ENCODE data around the gene CRB3.
"Not testable (repeated sequence)": the region's sequence is repeated elsewhere in the genome, so short reads cannot be mapped to it uniquely, and the experiment has no call there.

The CRB3 gene

DNA sequence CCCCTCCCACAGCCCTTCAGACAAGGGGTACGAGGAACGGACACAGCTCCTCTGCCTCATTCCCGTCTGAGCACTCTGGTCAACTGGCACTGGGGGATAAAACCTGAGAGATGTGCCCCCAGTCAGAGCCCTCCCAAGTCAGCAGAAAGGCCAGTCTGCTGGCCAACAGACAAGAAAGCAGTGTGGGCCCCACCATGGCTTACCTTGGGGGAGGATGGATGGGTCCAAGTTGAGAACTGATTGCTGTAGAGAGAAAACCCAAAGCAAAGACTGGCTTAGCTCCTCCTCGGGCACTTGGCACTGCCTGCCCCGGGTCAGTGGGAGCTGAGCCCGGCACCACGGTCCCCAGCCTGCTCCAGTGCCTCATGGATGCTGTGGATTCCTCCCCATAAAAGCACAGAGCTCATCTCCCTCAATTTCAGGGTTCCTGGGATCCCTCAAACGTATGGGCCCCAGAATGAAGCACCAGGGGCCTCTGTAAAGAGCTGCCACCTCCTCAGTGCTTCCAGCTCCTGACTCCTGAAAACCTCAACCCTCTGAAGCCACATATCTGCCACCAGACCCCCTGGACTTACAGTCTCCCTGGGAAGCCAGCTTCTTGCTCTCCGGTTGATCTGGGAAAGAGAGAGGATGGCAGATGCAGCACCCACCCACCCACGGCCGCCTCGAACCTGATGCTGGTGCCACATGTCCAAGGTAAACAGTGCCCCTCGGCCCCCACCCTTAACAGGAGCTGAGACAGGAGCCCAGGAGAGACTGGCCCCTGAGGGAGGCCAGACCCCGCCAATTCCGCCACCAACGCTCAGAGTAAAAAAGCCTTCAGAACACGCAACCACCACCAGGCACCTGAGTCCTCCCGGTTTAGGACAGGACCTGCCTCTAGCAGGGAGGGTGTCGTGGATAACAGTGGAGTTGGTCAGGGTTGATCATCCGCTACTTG is 42.7 kb upstream of the CRB3 start:
- TF ChIP-seq, protein P1, sequence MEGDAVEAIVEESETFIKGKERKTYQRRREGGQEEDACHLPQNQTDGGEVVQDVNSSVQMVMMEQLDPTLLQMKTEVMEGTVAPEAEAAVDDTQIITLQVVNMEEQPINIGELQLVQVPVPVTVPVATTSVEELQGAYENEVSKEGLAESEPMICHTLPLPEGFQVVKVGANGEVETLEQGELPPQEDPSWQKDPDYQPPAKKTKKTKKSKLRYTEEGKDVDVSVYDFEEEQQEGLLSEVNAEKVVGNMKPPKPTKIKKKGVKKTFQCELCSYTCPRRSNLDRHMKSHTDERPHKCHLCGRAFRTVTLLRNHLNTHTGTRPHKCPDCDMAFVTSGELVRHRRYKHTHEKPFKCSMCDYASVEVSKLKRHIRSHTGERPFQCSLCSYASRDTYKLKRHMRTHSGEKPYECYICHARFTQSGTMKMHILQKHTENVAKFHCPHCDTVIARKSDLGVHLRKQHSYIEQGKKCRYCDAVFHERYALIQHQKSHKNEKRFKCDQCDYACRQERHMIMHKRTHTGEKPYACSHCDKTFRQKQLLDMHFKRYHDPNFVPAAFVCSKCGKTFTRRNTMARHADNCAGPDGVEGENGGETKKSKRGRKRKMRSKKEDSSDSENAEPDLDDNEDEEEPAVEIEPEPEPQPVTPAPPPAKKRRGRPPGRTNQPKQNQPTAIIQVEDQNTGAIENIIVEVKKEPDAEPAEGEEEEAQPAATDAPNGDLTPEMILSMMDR (IDR thresholded peaks at IDR 0.05; ENCODE audit: low read depth, low read length), result no peak
- no peak overlapping the region for H3K4me3 ChIP-seq (ENCODE audit: low read depth, low read length)

- peak overlapping the region; percentile 94 for H3K4me3 ChIP-seq (ENCODE audit: low read depth, low read length)
- TF ChIP-seq, protein P1 (IDR thresholded peaks at IDR 0.05; ENCODE audit: low read depth, low read length), result no peak
These were observed 40.4 kb upstream of the CRB3 start for GRCh38 chr19:6423499-6424194.

- peak within 1 kb of the TSS; percentile 94 for H3K4me3 ChIP-seq (ENCODE audit: low read depth, low read length)
- TF ChIP-seq, protein P1 (IDR thresholded peaks at IDR 0.05; ENCODE audit: low read depth, low read length), result no peak
These were observed 39.7 kb upstream of the CRB3 start, which contains the start of gene KHSRP for GRCh38 chr19:6424195-6424938. KHSRP (minus strand) TSS chr19:6424811; CDS start chr19:6424701, 110 bp downstream.

- TF ChIP-seq, protein P1 (IDR thresholded peaks at IDR 0.05; ENCODE audit: low read depth, low read length), result no peak
- no peak overlapping the region for H3K4me3 ChIP-seq (ENCODE audit: low read depth, low read length)
These were observed 38.9 kb upstream of the CRB3 start for GRCh38 chr19:6424939-6425731.

- TF ChIP-seq, protein P1 (IDR thresholded peaks at IDR 0.05; ENCODE audit: low read depth, low read length), result no peak
- no peak overlapping the region for H3K4me3 ChIP-seq (ENCODE audit: low read depth, low read length)
These were observed 38.1 kb upstream of the CRB3 start for GRCh38 chr19:6425732-6426620.

DNA sequence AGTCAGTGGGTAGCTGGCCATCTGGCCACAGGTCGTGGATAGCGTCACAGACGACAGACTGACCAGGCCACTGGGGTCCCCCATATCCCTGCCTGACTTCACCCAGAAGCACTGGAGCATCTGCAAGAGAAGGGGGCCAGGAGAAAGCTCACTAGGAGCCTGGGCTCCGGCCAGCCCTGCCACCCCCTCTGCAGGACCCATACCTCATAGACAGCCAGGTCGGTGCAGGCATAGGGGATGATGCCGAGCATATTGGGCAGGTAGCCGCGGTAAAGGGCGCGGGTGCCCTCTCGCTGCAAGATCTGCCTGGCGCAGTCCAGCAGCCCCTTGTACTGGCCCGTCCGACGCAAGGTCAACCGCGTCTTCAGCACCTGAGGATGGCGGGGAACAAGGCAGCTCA is 36.9 kb upstream of the CRB3 start:
- TF ChIP-seq, protein P1 (IDR thresholded peaks at IDR 0.05; ENCODE audit: low read depth, low read length), result no peak
- H3K4me3 ChIP-seq (ENCODE audit: low read depth, low read length), result no peak overlapping the region

GRCh38 chr19:6428692-6429418 is 35.2 kb upstream of the CRB3 start:
- H3K4me3 ChIP-seq (ENCODE audit: low read depth, low read length), result not testable (repeated sequence)
